HFF-Myc (cell line): ENCODE results near the gene RBM41.

Source experiments
- DNase-seq: peaks from one replicate; pipeline ENCODE4 v3.0.0-alpha.2; 2011; ENCODE audit warnings: low read depth; ENCODE audit errors: extremely low read depth
- H3K4me3 ChIP-seq: replicated peaks from 2 replicates; pipeline ENCODE4 v1.5.1; 2011; ENCODE audit warnings: low read depth, mild to moderate bottlenecking, control low read depth, low read length
- CTCF ChIP-seq: IDR thresholded peaks from 2 replicates; pipeline ENCODE4 v1.5.1; 2012; ENCODE audit warnings: mild to moderate bottlenecking, low read depth, low read length, control low read depth; ENCODE audit errors: missing control alignments

Gene RBM41

DNA sequence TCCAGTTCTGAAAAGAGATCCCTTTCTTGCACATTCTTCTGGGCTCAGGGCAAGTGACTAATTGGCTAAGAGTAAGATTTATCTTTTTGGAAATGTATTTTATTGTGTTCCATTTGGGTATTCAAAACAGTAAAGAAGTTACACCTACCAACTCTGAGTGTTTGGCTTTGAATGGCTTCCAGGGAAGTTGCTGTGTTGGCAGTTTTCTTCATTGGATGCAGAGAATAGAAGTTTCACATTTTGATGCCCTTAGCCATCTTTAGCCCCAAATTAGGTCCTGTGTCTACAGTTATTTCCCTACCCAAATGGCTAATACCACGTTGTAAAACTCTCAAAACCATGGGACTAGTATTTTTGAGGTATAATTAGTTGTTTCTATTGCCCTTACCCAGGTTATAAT lies 88.9 kb downstream of the RBM41 start:
- no peak for TF ChIP-seq CTCF
- H3K4me3 ChIP-seq: no peak overlapping the region
- no peak for DNase-seq

DNA sequence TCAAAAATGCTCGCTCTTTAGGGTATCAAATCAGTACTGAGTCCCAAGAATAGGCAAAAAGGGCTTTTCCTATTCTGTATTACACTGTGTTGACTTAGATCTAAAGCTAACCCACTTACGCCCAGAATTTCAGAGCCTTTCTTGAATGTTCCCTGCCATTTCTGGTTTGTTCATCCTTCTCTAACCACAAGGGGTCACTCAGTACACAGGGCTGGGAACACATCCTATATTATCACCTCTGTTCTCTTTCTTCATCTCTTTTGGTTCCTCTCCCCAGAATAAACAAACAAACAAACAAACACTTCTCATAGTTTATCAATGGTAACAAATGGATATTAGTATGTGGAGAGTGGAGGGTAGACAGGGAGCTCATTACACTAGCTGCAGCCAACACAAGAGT lies 93.1 kb downstream of the RBM41 start:
- peak; percentile 40 for TF ChIP-seq CTCF
- no peak overlapping the region for H3K4me3 ChIP-seq
- no peak for DNase-seq

DNA sequence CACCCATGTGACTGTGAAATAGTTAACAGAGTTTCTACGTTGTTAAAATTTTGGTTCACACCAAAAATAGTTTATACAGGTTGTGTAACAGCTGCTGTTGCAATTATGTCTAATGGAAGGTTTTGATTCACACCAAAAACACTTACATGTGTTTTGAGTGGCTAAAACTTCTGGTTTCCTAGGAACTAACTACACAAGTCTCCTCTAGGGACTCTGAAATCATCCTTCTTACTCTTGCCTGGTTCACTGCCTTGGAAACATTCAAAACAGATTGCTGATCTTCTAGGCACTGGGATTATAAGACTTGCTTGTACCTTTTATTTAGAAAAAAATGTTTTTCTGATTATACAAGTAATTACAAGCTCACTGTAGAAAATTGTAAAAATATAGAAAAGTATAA lies 103.7 kb downstream of the RBM41 start:
- H3K4me3 ChIP-seq: no peak overlapping the region
- TF ChIP-seq CTCF: no peak
- no peak for DNase-seq
